Measurements from ENCODE around the gene CD33. TPM values are rescaled to one million over a fixed set of nuclear protein-coding genes. Genes with fewer than 3 reads are reported as not detected.
"Not testable (repeated sequence)": the region's sequence is repeated elsewhere in the genome, so short reads cannot be mapped to it uniquely, and the experiment has no call there.

Gene CD33
- total RNA-seq, 1 donor from 2014 or later: 4.4 TPM

DNA sequence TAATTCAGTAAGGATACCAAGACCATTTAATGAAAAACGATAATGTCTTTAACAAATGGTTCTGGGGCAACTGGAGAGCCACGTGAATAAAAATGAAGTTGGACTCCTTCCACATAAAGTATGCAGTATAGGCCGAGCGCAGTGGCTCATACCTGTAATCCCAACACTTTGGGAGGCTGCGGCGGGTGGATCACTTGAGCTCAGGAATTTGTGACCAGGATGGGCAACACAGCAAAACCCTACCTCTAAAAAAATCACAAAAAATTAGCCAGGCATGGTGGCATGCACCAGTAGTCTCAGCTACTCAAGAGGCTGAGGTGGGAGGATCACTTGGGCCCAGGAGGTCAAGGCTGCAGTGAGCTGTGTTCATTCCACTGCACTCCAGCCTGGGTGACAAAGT lies 20.6 kb upstream of the CD33 start:
- DNase-seq: no peak
- intact Hi-C loops (cut with micrococcal nuclease): no loop called here
- no peak for ATAC-seq

DNA sequence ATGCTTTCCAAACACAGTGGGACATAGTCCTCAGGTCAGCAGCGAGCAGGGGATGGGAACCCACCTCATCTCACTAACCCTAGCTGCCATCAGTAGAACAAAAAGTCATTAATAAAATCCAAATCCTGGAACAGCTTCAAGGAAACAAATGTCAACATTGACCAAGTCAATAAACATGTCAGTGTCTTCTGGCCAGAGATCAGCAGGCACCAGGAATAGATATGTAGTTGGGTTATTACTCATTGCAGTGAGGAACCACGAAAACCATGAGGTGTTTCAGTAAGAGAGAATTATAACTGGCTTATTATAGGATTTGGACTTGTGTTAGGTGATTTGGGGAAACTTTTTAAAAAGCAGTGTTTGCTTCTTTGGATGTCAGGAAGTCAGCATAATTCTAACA lies 17.1 kb upstream of the CD33 start:
- DNase-seq: no peak
- no peak for ATAC-seq
- intact Hi-C loops (cut with micrococcal nuclease): no loop called here

GRCh38 chr19:51210191-51210784 lies 14.6 kb upstream of the CD33 start:
- no peak for ATAC-seq
- intact Hi-C loops (cut with micrococcal nuclease): no loop called here

GRCh38 chr19:51210874-51211361 lies 14.0 kb upstream of the CD33 start:
- ATAC-seq: peak; percentile 80
- intact Hi-C loops (cut with micrococcal nuclease); DNase-seq: not testable (repeated sequence)

More at GRCh38 chr19:51210191-51210784, 14.6 kb upstream of the CD33 start:
- no peak for DNase-seq

GRCh38 chr19:51211833-51212232 lies 13.0 kb upstream of the CD33 start:
- no peak for DNase-seq
- intact Hi-C loops (cut with micrococcal nuclease): no loop called here
- ATAC-seq: no peak

DNA sequence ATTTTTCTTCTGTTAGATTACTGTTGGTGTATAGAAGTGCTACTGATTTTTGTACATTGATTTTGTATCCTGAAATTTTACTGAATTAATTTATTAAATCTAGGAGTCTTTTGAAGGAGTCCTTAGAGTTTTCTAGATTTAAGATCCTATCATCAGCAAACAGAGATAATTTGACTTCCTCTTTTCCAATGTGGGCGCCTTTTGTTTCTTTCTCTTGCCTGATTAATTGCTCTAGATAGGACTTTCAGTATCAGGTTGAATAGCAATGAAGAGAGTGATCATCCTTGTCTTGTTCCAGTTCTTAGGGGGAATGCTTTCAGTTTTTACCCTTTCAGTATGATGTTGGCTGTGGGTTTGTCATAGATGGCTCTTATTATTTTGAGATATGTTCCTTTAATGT lies 5.6 kb upstream of the CD33 start:
- no peak for ATAC-seq
- intact Hi-C loops (cut with micrococcal nuclease): no loop called here
- DNase-seq: no peak

DNA sequence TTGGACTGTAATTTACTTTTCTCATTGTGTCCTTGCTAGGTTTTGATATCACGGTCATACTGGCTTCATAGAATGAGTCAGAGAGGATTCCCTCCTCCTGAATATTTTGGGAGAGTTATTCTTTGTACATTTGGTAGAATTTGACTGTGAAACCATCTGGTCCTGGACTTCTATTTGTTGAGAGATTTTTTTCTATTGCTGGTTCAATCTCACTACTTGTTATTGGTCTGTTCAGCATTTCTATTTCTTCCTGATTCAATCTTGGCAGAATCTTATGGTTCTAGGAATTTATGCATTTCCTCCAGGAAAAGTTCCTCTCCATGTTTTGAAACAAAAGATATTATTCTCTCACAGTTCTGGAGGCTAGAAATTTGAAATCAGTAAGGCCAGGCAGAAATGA lies 4.9 kb upstream of the CD33 start:
- ATAC-seq (no peak), DNase-seq (no peak)
- intact Hi-C loops (cut with micrococcal nuclease): no loop called here

GRCh38 chr19:51220996-51221395 lies 3.9 kb upstream of the CD33 start:
- intact Hi-C loops (cut with micrococcal nuclease): no loop called here
- DNase-seq (no peak), ATAC-seq (no peak)

DNA sequence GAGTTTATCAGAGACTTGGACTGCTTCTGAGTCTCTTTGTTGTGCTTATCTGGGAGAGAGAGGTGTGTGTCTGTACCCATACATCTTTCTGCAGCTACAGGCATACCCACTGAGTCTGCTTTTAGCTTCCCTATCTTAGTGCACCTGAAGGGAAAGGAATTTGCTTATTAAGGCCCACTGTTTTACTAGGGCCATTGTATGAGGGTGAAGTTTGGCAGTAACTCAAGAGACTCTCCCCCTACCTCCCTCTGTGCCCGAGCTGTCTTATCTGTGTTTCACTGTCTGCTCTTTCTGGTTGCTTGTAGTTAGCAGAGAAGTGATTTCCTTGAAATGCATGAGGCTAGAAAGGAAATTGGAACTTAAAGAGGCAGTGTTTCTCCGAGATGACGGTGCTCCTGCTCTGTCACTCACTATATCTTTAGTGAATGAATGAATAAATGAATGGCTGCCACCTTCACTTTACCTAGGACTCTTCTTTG lies 678 bp upstream of the CD33 start:
- DNase-seq (no peak), ATAC-seq (no peak)
- intact Hi-C loops (cut with micrococcal nuclease): no loop called here

GRCh38 chr19:51226067-51226466 lies 1.2 kb downstream of the CD33 start:
- intact Hi-C loops (cut with micrococcal nuclease): no loop called here
- DNase-seq: no peak

GRCh38 chr19:51227326-51227725 lies 2.4 kb downstream of the CD33 start:
- ATAC-seq: no peak
- intact Hi-C loops (cut with micrococcal nuclease): no loop called here
- no peak for DNase-seq

More at GRCh38 chr19:51226067-51226466, 1.2 kb downstream of the CD33 start:
- no peak for ATAC-seq

DNA sequence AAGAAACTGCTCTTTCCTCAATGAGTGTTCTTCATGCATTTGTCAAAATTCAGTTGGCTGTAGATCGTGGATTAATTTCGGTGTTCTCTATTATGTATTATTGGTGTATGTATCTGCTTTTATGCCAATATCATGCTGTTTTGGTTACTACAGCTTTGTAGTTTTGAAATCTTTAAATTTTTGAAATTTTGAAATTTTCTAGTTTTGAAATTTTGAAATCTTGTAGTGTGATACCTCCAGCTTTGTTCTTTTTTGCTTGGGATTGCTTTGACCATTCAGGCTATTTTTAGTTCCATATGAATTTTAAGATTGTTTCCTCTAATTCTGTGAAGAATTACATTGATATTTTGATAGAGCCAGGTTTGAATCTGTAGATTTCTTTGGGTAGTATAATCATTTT lies 3.1 kb downstream of the CD33 start:
- ATAC-seq (no peak), DNase-seq (no peak)
- intact Hi-C loops (cut with micrococcal nuclease): no loop called here

DNA sequence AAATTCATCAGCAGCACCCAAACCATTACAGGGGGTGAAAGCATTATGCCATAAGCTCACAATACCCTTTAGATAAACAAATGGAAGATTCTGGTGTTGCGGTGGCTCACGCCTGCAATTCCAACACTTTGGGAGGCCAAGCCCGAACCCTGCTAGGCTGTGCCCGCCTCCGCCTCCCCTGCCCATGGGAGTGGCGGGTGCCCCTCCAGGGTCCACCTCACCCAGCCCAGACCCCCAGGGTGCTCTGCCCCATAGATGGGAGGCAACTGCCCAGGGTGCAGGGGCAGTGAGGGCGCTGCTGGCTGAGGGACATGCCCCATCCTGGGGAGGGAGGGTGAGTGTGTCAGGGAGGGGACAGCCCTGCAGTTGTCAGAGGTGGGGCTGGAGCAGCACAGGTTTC lies 16.0 kb downstream of the CD33 start:
- intact Hi-C loops (cut with micrococcal nuclease): no loop called here
- ATAC-seq (no peak), DNase-seq (no peak)

GRCh38 chr19:51242881-51243630 lies 18.2 kb downstream of the CD33 start:
- ATAC-seq (no peak), DNase-seq (no peak)
- intact Hi-C loops (cut with micrococcal nuclease): no loop called here

- peak; percentile 31 for ATAC-seq
Measured at GRCh38 chr19:51246164-51246552, 21.3 kb downstream of the CD33 start.

DNA sequence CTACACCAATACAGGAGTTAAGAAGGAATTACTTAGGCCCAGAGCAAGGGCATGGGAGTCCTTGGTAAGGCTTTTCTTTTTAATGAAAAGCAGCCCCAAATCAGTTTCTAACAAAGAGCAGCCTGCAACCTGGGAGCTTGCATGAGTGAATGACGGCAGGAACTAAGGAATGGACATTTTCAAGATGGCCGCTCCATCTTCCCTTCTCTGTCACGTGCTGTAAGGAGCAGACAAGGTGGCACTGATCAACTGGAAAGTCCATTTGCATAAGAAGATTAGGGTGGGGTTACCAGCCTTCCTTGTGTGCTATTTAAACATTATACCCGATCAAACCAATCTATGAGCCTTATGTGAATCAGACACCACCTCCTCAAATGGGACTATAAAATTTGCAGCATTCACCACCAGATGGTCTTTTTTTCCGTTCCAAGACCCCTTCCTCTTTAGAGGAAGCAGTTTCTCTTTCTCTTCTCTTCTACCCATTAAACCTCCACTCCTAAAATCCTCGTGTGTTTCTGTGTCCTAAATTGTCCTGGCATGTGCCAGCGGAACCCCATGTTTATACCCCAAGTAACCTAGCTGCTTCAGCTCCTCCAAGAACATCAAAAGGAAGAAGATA lies 23.2 kb downstream of the CD33 start:
- no peak for ATAC-seq
- intact Hi-C loops (cut with micrococcal nuclease): no loop called here
- DNase-seq: no peak

More at GRCh38 chr19:51246164-51246552, 21.3 kb downstream of the CD33 start:
- no peak for DNase-seq
- intact Hi-C loops (cut with micrococcal nuclease): no loop called here

DNA sequence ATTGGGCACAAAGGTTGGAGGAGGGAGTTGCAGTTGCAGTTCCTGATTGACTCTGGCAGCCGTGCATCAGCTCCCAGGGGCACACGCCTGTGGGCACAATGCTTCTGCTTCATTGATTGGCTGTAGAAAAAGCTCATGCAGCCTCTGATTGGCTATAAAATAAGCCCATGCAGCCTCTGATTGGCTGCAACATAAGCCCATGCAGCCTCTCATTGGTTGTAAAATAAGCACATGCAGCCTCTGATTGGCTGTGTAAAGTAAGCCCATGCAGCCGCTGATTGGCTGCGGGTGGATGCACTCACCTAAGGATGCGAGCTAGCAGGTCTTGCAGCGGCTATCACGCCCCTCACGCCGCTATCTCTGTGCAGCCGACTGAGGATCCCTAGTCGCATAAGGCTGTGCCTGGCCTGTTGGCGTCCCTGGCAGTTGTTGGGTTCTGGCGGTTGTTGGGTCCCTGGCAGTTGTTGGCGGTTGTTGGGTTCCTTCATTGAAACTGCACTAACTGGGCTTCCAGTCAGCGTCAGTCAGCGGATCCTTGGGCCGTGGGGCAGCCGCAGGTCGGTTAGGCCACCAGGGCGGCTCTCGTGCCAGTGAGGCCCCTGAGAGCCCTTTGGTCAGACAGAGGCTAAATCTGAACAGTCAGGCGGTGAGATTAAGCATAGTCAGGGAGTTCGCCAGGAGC lies 26.0 kb downstream of the CD33 start, which contains the start of gene SIGLECL1:
Gene SIGLECL1 (plus strand): TSS at position 295 of the 682 bp plus-strand sequence. CDS start 12,993 bp downstream, outside the sequence.
- ATAC-seq: no peak
- intact Hi-C loops (cut with micrococcal nuclease): no loop called here
- DNase-seq: no peak

GRCh38 chr19:51251468-51251820 lies 26.6 kb downstream of the CD33 start:
- no peak for ATAC-seq
- intact Hi-C loops (cut with micrococcal nuclease): no loop called here

DNA sequence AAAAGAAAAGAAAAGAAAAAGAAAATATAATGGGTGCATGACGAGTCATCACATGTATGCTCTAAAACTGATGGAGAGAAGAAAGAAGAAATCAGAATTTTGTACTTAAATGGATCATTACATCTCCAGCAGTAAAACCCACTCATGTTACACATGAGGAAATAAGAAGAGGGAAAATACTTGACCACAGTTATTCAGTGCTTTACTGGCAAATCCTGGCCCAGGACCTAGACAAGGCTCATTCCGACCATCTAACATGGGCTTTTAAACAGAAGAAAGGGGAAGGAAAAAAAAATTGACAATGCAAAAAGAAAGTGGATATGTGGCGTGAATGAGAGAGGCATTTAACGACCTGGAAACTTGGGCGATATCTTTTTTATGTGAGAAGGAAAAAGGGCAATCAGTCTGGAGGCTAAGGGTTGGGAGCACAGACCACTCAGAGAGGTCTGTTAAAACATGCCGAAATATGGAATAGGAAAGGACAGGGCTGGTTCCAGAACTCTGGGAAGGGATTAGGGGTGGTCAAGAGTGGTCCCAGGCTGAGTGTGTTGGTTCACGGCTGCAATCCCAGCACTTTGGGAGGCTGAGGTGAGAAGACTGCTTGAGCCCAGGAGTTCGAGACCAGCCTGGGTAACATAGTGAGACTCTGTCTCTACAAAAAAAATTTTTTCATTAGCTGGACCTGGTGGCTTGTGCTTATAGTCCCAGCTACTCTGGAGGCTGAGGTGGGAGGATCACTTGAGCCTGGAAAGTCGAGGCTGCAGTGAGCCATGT lies 27.6 kb downstream of the CD33 start:
- intact Hi-C loops (cut with micrococcal nuclease): no loop called here
- DNase-seq: no peak
- ATAC-seq: no peak

More at GRCh38 chr19:51251468-51251820, 26.6 kb downstream of the CD33 start:
- no peak for DNase-seq

All from left ventricle myocardium superior (tissue), 1 donor.